ENCODE measurements around the gene FAM228B.

DNA sequence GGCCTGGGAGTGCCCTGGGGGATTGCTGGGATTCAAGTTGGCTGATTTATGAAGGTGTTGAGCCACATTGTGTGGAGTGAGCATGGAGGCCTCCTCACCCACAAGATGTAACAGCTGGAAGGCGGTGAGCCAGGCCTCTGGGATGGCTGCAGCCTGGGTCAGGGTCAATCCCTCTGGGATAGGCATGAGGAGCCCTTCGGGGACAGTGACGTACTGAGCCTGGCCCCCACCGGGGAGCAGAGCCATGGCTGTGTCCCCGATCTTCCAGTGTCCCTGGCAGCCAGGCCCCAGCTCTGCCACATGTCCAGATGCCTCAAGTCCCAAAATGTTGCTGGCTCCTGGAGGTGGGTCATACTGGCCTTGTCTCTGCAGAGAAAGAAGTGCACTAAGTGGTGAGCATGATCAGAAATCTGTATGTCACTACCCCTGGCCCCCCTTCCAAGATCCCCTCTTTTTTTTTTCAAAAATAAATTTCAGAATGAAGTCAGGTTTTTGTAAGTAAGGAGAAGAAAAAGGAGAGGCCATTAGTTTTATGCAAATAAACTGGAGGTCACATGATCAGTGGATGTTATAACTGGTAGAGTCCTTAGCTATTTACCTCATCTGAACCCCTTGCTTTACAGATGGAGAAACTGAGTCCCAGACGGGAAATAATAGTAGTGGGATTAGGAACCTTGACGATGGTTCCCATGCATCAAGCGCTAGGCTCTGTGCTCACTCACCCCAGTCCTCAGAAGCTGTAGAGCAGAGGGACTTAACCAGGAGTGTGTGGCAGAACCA is 40.3 kb upstream of the FAM228B start:
- TF ChIP-seq, protein P1, sequence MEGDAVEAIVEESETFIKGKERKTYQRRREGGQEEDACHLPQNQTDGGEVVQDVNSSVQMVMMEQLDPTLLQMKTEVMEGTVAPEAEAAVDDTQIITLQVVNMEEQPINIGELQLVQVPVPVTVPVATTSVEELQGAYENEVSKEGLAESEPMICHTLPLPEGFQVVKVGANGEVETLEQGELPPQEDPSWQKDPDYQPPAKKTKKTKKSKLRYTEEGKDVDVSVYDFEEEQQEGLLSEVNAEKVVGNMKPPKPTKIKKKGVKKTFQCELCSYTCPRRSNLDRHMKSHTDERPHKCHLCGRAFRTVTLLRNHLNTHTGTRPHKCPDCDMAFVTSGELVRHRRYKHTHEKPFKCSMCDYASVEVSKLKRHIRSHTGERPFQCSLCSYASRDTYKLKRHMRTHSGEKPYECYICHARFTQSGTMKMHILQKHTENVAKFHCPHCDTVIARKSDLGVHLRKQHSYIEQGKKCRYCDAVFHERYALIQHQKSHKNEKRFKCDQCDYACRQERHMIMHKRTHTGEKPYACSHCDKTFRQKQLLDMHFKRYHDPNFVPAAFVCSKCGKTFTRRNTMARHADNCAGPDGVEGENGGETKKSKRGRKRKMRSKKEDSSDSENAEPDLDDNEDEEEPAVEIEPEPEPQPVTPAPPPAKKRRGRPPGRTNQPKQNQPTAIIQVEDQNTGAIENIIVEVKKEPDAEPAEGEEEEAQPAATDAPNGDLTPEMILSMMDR (IDR thresholded peaks at IDR 0.05), result no peak
- TF ChIP-seq POLR2A (IDR thresholded peaks at IDR 0.05), result no peak
- no peak for TF ChIP-seq POLR2AphosphoS5 (IDR thresholded peaks at IDR 0.05)
